ENCODE data around the gene PPP2R5C.

The PPP2R5C gene

DNA sequence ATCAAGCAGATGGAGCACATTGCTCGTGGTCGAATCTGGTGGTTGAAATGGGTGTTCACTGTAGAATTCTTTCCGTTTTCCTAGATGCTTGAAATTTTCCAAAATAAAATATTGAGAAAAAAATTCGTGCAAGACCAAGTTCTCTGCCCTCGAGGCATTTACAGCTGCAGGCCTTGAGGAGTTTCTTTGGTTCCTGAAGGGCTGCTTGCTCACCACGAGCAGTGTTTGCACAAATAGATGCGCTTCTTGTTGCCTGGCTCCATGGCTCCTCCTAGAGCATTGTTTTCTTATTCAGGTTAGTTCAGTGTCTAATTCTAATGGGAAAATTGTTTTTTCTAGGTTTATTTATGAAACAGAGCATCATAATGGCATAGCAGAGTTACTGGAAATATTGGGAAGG, 128.4 kb downstream of the PPP2R5C start:
- Histone ChIP-seq H3K27me3 (ENCODE audit: control insufficient read depth in 1 of 2, insufficient read depth in 2 of 2, low read length in 2 of 2) (no peaks in the 10 kb centered on the region), H3K4me3 (ENCODE audit: low read depth in 1 of 2, low read length in 2 of 2) (no peak overlapping the region), H3K4me1 (ENCODE audit: insufficient read depth, low read length) (no peaks in the 10 kb centered on the region), H3K9ac (ENCODE audit: low read length) (no peak overlapping the region), H3K9me3 (ENCODE audit: low read length) (no peaks in the 10 kb centered on the region), H3K27ac (ENCODE audit: low read depth, low read length) (no peak overlapping the region), H3K36me3 (ENCODE audit: insufficient read depth, low read length) (peaks cover 70% of the 10 kb centered on the region)

DNA sequence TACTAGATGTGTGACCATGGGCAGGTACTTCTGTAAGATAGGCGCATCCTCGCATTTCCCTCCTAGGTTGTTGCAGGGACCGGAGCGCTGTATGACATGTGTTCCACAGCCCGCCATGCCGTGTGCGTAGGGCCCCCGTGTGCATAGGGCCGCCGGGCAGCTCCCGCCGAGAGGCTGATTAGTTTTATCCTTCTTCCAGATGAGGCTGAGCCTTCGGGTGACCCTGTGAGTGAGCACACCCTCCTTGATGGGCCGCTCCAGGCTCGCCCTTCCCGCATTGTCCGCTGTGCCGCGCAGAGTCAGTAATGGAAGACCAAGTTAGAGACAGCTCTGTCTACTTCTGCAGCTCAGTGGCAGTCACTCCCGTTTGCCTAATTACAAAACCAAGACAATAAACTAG, 130.0 kb downstream of the PPP2R5C start:
- Histone ChIP-seq H3K9me3 (ENCODE audit: low read length) (no peaks in the 10 kb centered on the region), H3K4me1 (ENCODE audit: insufficient read depth, low read length) (no peaks in the 10 kb centered on the region), H3K27me3 (ENCODE audit: control insufficient read depth in 1 of 2, insufficient read depth in 2 of 2, low read length in 2 of 2) (no peaks in the 10 kb centered on the region), H3K4me3 (ENCODE audit: low read depth in 1 of 2, low read length in 2 of 2) (no peak overlapping the region), H3K36me3 (ENCODE audit: insufficient read depth, low read length) (peaks cover 70% of the 10 kb centered on the region), H3K9ac (ENCODE audit: low read length) (no peak overlapping the region), H3K27ac (ENCODE audit: low read depth, low read length) (no peak overlapping the region)

DNA sequence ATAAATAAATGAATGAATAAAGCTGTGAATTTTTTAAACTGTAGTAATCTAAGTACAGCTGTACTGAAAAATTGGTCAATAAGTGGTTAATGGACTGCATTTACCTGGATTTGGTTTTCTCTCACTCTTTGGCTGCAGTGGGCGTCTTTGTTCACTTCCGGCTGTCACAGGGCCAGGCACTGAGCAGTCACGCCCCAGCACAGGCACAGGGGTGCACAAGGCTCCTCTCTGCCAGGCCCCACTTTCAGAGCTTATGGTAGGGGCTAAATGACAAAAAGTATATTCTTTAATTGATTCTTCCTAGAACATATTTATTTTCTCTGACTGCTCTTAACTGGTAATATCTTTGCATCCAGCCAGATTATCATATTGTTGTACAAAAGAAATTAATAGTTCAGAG, 132.2 kb downstream of the PPP2R5C start:
- Histone ChIP-seq H3K4me3 (ENCODE audit: low read depth in 1 of 2, low read length in 2 of 2) (no peak overlapping the region), H3K27ac (ENCODE audit: low read depth, low read length) (no peak overlapping the region), H3K36me3 (ENCODE audit: insufficient read depth, low read length) (peaks cover 71% of the 10 kb centered on the region), H3K9me3 (ENCODE audit: low read length) (no peaks in the 10 kb centered on the region), H3K4me1 (ENCODE audit: insufficient read depth, low read length) (no peaks in the 10 kb centered on the region), H3K27me3 (ENCODE audit: control insufficient read depth in 1 of 2, insufficient read depth in 2 of 2, low read length in 2 of 2) (no peaks in the 10 kb centered on the region), H3K9ac (ENCODE audit: low read length) (no peak overlapping the region)

DNA sequence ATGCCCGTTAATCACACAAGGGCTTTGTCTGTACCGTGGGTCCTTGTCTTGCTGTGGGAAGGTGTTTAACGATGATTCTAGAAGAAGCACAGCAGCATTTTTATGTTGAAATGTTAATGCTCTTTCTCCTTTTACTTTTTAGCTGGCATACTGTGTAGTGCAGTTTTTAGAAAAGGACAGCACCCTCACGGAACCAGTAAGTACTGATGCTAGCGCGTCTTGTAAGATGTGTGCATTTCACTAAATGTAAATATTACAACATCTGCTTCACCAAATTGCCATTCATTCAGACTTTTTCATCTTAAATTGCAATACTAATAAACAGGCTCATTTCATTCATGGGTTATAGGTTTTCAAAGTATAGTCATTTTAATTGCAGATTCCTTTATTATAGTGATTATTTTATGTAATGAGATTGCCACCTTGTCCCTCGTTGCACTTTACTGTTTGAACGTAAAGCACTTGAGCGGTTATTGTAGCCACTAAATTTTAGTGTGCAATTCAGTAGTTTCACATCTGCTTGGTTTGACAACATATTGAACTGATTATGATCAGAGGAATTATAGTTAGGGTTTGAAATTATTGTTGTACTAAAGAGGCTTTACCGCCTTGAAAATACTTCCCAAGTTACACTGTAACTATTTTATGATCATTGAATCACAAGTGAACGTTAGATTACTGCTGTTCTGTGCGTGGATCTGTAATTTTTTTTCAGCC, 133.0 kb downstream of the PPP2R5C start:
- H3K27ac ChIP-seq (ENCODE audit: low read depth, low read length), result no peak overlapping the region

DNA sequence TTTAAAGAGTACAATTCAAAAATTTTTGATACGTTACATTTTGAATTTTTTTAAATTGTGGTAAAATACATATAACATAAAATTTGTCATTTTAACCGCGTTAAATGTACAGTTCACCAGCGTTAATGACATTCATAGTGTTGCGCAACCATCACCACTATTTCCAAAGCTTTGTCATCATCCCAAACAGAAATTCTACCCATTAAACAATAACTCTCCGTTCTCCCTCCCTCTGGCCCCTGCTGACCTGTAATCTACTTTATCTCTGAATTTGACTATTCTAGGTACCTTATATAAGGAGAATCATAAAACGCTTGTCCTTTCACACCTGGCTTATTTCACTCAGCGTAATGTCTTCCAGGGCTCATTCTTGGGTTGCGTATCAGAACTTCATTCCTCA, 133.7 kb downstream of the PPP2R5C start:
- Histone ChIP-seq H3K9me3 (ENCODE audit: low read length) (no peaks in the 10 kb centered on the region), H3K27ac (ENCODE audit: low read depth, low read length) (no peak overlapping the region), H3K36me3 (ENCODE audit: insufficient read depth, low read length) (peaks cover 69% of the 10 kb centered on the region)

More for the DNA sequence above, 133.0 kb downstream of the PPP2R5C start:
- Histone ChIP-seq H3K4me1 (ENCODE audit: insufficient read depth, low read length) (no peaks in the 10 kb centered on the region), H3K9me3 (ENCODE audit: low read length) (no peaks in the 10 kb centered on the region), H3K4me3 (ENCODE audit: low read depth in 1 of 2, low read length in 2 of 2) (no peak overlapping the region), H3K9ac (ENCODE audit: low read length) (no peak overlapping the region), H3K27me3 (ENCODE audit: control insufficient read depth in 1 of 2, insufficient read depth in 2 of 2, low read length in 2 of 2) (no peaks in the 10 kb centered on the region), H3K36me3 (ENCODE audit: insufficient read depth, low read length) (peaks cover 71% of the 10 kb centered on the region)

DNA sequence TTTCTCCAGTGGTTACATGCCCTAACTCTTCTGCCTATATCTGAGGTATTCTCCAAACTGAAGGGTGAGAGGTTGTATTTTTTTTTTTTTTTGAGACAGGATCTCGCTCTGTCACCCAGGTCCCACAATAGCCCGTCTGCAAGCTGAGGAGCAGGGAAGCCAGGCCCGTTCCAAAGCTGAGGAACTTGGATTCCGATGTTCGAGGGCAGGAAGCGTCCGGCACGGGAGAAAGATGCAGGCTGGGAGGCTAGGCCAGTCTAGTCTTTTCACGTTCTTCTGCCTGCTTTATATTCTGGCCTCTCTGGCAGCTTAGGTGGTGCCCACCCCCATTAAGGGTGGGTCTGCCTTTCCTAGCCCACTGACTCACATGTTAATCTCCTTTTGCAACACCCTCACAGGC, 135.8 kb downstream of the PPP2R5C start:
- Histone ChIP-seq H3K9me3 (ENCODE audit: low read length) (no peaks in the 10 kb centered on the region), H3K4me3 (ENCODE audit: low read depth in 1 of 2, low read length in 2 of 2) (no peak overlapping the region), H3K9ac (ENCODE audit: low read length) (no peak overlapping the region), H3K4me1 (ENCODE audit: insufficient read depth, low read length) (no peaks in the 10 kb centered on the region), H3K27me3 (ENCODE audit: control insufficient read depth in 1 of 2, insufficient read depth in 2 of 2, low read length in 2 of 2) (no peaks in the 10 kb centered on the region), H3K36me3 (ENCODE audit: insufficient read depth, low read length) (peaks cover 83% of the 10 kb centered on the region), H3K27ac (ENCODE audit: low read depth, low read length) (no peak overlapping the region)

More for the DNA sequence above, 133.7 kb downstream of the PPP2R5C start:
- Histone ChIP-seq H3K27me3 (ENCODE audit: control insufficient read depth in 1 of 2, insufficient read depth in 2 of 2, low read length in 2 of 2) (no peaks in the 10 kb centered on the region), H3K4me1 (ENCODE audit: insufficient read depth, low read length) (no peaks in the 10 kb centered on the region), H3K9ac (ENCODE audit: low read length) (no peak overlapping the region), H3K4me3 (ENCODE audit: low read depth in 1 of 2, low read length in 2 of 2) (no peak overlapping the region)

DNA sequence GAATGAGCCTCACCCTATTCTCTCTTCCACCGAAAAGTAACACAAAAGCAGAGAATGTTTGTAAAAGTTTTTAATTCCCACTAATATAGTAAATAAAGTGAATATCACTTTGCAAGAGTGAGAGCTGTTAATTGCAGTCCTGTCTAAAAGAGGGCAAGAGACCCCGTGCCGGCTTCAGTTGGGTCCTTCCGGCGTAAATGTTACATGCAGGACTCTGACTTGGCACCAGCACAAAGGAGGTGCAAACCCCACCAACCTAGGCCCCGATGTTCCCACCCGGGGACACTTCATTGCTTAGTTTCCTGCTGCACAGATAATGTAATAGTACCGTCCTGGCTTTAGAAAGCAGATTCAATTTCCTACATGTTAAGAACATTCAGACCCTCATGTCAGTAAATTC, 136.9 kb downstream of the PPP2R5C start:
- H3K27me3 ChIP-seq (ENCODE audit: control insufficient read depth in 1 of 2, insufficient read depth in 2 of 2, low read length in 2 of 2), result no peaks in the 10 kb centered on the region
- H3K27ac ChIP-seq (ENCODE audit: low read depth, low read length), result no peak overlapping the region
- H3K4me1 ChIP-seq (ENCODE audit: insufficient read depth, low read length), result no peaks in the 10 kb centered on the region
- no peak overlapping the region for H3K4me3 ChIP-seq (ENCODE audit: low read depth in 1 of 2, low read length in 2 of 2)
- peaks cover 82% of the 10 kb centered on the region for H3K36me3 ChIP-seq (ENCODE audit: insufficient read depth, low read length)
- H3K9me3 ChIP-seq (ENCODE audit: low read length), result no peaks in the 10 kb centered on the region
- no peak overlapping the region for H3K9ac ChIP-seq (ENCODE audit: low read length)

DNA sequence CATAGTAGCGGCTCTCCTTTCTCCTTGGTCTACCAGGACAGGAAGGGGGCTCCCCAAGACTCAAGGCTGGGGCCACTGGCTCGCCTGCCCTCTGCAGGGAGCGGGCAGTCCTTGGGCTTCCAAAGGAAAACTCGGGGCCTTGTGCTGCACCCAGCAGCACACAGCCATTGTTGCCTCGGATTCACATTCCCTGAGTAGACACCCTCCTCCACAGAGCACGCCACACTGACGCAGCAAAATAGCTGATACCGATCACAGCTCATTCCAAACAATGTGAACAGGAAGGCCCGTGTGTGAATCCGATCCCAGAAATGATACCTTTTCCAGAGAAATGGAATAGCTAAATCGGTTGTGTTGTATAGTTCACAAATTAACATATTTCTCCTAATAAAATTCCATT, 137.8 kb downstream of the PPP2R5C start:
- Histone ChIP-seq H3K27me3 (ENCODE audit: control insufficient read depth in 1 of 2, insufficient read depth in 2 of 2, low read length in 2 of 2) (no peaks in the 10 kb centered on the region), H3K9me3 (ENCODE audit: low read length) (no peaks in the 10 kb centered on the region), H3K4me3 (ENCODE audit: low read depth in 1 of 2, low read length in 2 of 2) (no peak overlapping the region), H3K36me3 (ENCODE audit: insufficient read depth, low read length) (peaks cover 75% of the 10 kb centered on the region), H3K4me1 (ENCODE audit: insufficient read depth, low read length) (no peaks in the 10 kb centered on the region), H3K9ac (ENCODE audit: low read length) (no peak overlapping the region), H3K27ac (ENCODE audit: low read depth, low read length) (no peak overlapping the region)

DNA sequence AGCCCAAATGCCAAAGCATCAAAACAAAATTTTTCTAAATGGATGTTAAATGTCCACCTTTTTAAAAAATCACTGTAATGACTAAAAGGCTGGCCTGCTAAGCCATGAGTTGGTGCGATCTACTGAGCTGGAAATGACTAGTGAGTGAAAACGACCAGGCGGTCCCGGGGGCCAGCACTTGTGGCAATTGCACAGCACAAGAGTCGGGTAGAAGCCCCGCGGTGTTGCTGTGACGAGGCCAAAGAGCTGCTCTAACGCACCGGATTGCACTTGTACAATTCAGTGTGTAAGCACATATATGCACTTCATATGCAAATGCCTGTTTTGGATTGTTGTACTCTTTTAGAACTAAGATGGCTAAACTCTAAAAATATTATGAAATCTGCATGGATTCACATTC, 138.7 kb downstream of the PPP2R5C start:
- Histone ChIP-seq H3K27me3 (ENCODE audit: control insufficient read depth in 1 of 2, insufficient read depth in 2 of 2, low read length in 2 of 2) (no peaks in the 10 kb centered on the region), H3K9me3 (ENCODE audit: low read length) (no peaks in the 10 kb centered on the region), H3K4me1 (ENCODE audit: insufficient read depth, low read length) (no peaks in the 10 kb centered on the region), H3K36me3 (ENCODE audit: insufficient read depth, low read length) (peaks cover 75% of the 10 kb centered on the region), H3K4me3 (ENCODE audit: low read depth in 1 of 2, low read length in 2 of 2) (no peak overlapping the region), H3K27ac (ENCODE audit: low read depth, low read length) (no peak overlapping the region), H3K9ac (ENCODE audit: low read length) (no peak overlapping the region)

DNA sequence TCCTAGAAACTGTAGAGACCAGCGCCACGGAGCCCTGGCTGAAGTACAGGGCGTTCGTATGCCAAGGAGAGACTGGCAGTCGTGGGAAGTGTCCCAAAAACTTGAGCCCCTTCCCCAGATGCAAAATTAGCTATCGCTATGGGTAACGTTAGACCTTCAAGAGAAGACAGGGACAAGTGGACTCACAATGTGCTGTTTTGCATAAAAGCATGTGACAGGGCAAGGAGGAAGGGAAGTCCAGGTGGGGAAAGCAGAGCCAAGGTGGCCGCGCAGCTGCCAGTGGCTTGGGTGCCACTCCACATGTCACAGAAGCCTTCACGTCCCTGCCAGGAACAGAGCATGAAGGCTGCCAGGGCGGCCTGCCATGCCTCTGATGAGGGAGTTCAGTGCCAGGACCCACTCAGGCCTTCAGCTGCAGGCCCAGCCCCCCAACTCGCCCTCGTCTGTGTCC, 141.6 kb downstream of the PPP2R5C start:
- Histone ChIP-seq H3K9ac (ENCODE audit: low read length) (no peak overlapping the region), H3K4me1 (ENCODE audit: insufficient read depth, low read length) (no peaks in the 10 kb centered on the region), H3K9me3 (ENCODE audit: low read length) (no peaks in the 10 kb centered on the region), H3K27ac (ENCODE audit: low read depth, low read length) (no peak overlapping the region), H3K27me3 (ENCODE audit: control insufficient read depth in 1 of 2, insufficient read depth in 2 of 2, low read length in 2 of 2) (no peaks in the 10 kb centered on the region), H3K36me3 (ENCODE audit: insufficient read depth, low read length) (peaks cover 85% of the 10 kb centered on the region), H3K4me3 (ENCODE audit: low read depth in 1 of 2, low read length in 2 of 2) (no peak overlapping the region)

DNA sequence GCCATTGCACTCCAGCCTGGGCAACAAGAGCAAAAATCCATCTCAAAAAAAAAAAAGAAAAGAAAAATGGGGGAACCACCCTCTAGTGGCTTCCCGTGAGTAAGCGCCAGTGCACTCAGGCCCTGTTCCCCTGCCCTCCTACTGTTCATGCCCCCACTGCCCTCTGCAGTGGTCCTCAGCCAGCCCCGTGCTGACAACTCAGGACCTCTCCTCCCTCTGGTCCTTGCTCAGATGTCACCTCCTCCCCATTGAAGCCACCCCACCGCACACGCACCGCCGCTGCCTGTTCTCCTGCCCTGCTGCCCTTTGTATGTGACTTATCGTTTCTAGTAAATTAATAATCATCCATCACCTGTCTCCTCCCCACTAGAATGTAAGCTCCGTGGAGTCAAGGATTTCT, 144.1 kb downstream of the PPP2R5C start:
- Histone ChIP-seq H3K9me3 (ENCODE audit: low read length) (no peaks in the 10 kb centered on the region), H3K27me3 (ENCODE audit: control insufficient read depth in 1 of 2, insufficient read depth in 2 of 2, low read length in 2 of 2) (no peaks in the 10 kb centered on the region), H3K36me3 (ENCODE audit: insufficient read depth, low read length) (peaks cover 82% of the 10 kb centered on the region), H3K4me3 (ENCODE audit: low read depth in 1 of 2, low read length in 2 of 2) (no peak overlapping the region), H3K4me1 (ENCODE audit: insufficient read depth, low read length) (no peaks in the 10 kb centered on the region), H3K9ac (ENCODE audit: low read length) (no peak overlapping the region), H3K27ac (ENCODE audit: low read depth, low read length) (no peak overlapping the region)

DNA sequence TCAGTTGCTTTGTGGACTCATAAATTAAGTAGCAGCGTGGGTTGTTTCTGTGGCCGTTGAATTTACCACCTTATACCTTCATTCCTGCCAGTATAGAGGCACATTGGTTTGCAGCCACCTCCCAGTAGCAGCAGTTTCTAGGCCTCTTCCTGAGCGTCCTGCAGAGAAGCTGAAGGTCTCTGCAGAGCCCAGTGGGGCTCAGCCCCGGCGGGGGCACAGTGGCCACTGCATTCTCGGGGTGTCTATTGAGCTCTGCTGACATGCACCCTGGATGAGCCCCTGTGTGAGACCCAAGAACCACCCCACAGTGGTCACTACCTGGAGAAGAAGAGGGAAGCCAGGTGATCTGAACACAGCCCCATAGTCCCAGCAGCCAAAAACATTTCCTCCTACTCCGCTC, 145.1 kb downstream of the PPP2R5C start:
- no peak overlapping the region for H3K9ac ChIP-seq (ENCODE audit: low read length)
- no peaks in the 10 kb centered on the region for H3K4me1 ChIP-seq (ENCODE audit: insufficient read depth, low read length)
- peaks cover 71% of the 10 kb centered on the region for H3K36me3 ChIP-seq (ENCODE audit: insufficient read depth, low read length)
- no peaks in the 10 kb centered on the region for H3K27me3 ChIP-seq (ENCODE audit: control insufficient read depth in 1 of 2, insufficient read depth in 2 of 2, low read length in 2 of 2)
- no peaks in the 10 kb centered on the region for H3K9me3 ChIP-seq (ENCODE audit: low read length)
- no peak overlapping the region for H3K27ac ChIP-seq (ENCODE audit: low read depth, low read length)
- no peak overlapping the region for H3K4me3 ChIP-seq (ENCODE audit: low read depth in 1 of 2, low read length in 2 of 2)

Data from muscle layer of colon (tissue), 2 donors.